ENCODE data around the gene PAH. TPM values are rescaled to one million over a fixed set of nuclear protein-coding genes. Genes with fewer than 3 reads are reported as not detected.

Gene PAH
- total and polyA plus RNA-seq, 2 of the 4 experiments (the other 2 are of a cell fraction): not detected

DNA sequence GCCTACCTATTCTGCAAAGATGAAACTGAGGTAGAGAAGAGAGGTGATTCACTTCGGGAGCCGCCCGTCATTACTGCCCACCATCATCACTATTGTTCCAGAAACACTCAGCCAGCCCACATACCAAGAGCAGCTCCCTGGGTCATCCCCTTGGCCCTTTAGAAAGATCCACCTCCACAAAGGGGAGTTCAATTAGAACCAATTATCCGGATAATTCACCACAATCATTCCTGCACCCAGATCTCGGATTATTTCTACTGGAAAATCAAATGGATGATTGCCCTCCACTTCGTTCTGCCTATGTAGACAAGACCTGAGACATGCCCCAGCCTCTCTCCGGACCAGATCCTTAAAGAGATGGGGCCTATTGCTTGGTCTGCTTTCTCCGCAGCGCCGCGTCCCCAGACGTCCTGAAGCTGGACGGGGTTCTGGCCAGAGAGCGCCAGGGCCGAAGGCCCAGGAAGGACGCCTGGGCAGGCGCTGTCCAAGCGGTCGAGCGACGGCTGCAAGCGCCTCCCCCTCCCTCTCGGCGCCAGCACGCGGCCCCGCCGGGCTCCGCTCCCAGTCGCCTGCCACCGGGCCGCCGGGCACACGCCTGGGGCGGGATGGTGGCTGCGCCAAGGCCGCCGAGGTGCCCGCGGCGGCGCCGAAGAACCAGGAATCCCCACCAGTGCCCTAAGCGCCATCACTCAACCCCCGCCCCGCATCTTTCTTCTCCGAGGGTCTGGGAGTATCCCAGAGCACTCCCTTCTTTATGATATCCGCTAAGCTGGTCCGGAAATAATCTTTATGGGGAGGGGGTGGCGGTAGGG is 39.1 kb upstream of the PAH start:
- Histone ChIP-seq H3K14ac (replicated peaks; ENCODE audit: low read depth, low read length) (no peak overlapping the region), H3K4me2 (ENCODE audit: low read depth, low read length) (no peak overlapping the region), H2BK5ac (ENCODE audit: low read depth, low read length, poor library complexity, severe bottlenecking) (no peak overlapping the region), H3K4ac (ENCODE audit: low read depth, low read length) (no peak overlapping the region), H3K56ac (ENCODE audit: extremely low read depth, insufficient read depth, low read length) (no peak overlapping the region), H3K27ac (ENCODE audit: insufficient read depth, low read length) (no peak overlapping the region), H4K20me1 (ENCODE audit: insufficient read depth, low read length) (no peaks in the 10 kb centered on the region), H3K36me3 (ENCODE audit: control insufficient read depth, insufficient read depth, low read length) (no peaks in the 10 kb centered on the region), H2AFZ (replicated peaks; ENCODE audit: low read length, poor library complexity) (peak overlapping the region; percentile 63), H2BK120ac (ENCODE audit: low read depth, low read length) (no peak overlapping the region), H3K18ac (ENCODE audit: low read depth, low read length) (no peak overlapping the region), H3K4me1 (ENCODE audit: control insufficient read depth, insufficient read depth, low read length) (no peaks in the 10 kb centered on the region), H2BK15ac (ENCODE audit: low read depth, low read length) (no peak overlapping the region), H2AK5ac (ENCODE audit: low read depth, low read length) (no peak overlapping the region), H3K4me3 (ENCODE audit: insufficient read depth, low read depth, low read length) (no peak overlapping the region), H3K9ac (ENCODE audit: low read depth, low read length) (no peak overlapping the region), H4K91ac (ENCODE audit: insufficient read depth, low read depth, low read length) (no peak overlapping the region), H2BK20ac (ENCODE audit: low read depth, low read length) (no peak overlapping the region), H2AK9ac (replicated peaks; ENCODE audit: low read depth, low read length, poor library complexity) (no peak overlapping the region), H3K27me3 (ENCODE audit: control insufficient read depth, insufficient read depth, low read length) (peaks cover 48% of the 10 kb centered on the region), H3K79me1 (ENCODE audit: low read depth in 1 of 2, low read length in 2 of 2) (no peaks in the 10 kb centered on the region), H4K5ac (ENCODE audit: low read depth, low read length) (no peak overlapping the region), H3K9me1 (ENCODE audit: insufficient read depth, low read length) (no peaks in the 10 kb centered on the region), H4K8ac (ENCODE audit: low read depth in 2 of 2, low read length in 2 of 2) (no peak overlapping the region), H3K9me3 (ENCODE audit: control insufficient read depth, insufficient read depth, low read length) (0 out of 2 replicates have a peak, but pooled peaks cover 2% of the 10 kb centered on the region), H3K23ac (ENCODE audit: low read depth, low read length) (no peak overlapping the region)
- WGBS, 2 experiments (ENCODE audit: extremely low coverage in 2 of 2, insufficient read length in 1 of 2): 3% methylated on average over 11 of the region's 50 CpGs; no CpG with 5 or more reads in 1 of the 2 experiments
- ChIA-PET POLR2A (ENCODE audit: unreplicated experiment) (no interaction called here), CTCF (no interaction called here)
- TF ChIP-seq RCOR1 (IDR thresholded peaks at IDR 0.05; ENCODE audit: insufficient replicate concordance, low read length) (no peak), MAZ (IDR thresholded peaks at IDR 0.05; ENCODE audit: borderline replicate concordance, low read depth, low read length) (no peak), RFX5 (IDR thresholded peaks at IDR 0.05; ENCODE audit: low read depth, low read length) (no peak), MXI1 (IDR thresholded peaks at IDR 0.05; ENCODE audit: borderline replicate concordance, low read depth, low read length) (no peak), CHD1 (IDR thresholded peaks at IDR 0.05; ENCODE audit: low read depth, low read length) (no peak), SMC3 (IDR thresholded peaks at IDR 0.05; ENCODE audit: low read depth, low read length) (no peak), FOS (IDR thresholded peaks at IDR 0.05; ENCODE audit: low read depth, low read length) (no peak), BHLHE40 (IDR thresholded peaks at IDR 0.05; ENCODE audit: low read depth, low read length) (no peak), NFE2L2 (IDR thresholded peaks at IDR 0.05; ENCODE audit: low read depth, low read length) (no peak)
- TF ChIP-seq, protein P1, sequence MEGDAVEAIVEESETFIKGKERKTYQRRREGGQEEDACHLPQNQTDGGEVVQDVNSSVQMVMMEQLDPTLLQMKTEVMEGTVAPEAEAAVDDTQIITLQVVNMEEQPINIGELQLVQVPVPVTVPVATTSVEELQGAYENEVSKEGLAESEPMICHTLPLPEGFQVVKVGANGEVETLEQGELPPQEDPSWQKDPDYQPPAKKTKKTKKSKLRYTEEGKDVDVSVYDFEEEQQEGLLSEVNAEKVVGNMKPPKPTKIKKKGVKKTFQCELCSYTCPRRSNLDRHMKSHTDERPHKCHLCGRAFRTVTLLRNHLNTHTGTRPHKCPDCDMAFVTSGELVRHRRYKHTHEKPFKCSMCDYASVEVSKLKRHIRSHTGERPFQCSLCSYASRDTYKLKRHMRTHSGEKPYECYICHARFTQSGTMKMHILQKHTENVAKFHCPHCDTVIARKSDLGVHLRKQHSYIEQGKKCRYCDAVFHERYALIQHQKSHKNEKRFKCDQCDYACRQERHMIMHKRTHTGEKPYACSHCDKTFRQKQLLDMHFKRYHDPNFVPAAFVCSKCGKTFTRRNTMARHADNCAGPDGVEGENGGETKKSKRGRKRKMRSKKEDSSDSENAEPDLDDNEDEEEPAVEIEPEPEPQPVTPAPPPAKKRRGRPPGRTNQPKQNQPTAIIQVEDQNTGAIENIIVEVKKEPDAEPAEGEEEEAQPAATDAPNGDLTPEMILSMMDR (conservative IDR thresholded peaks at IDR 0.05; ENCODE audit: low read depth, low read length): no peak
- TF ChIP-seq, protein P2, sequence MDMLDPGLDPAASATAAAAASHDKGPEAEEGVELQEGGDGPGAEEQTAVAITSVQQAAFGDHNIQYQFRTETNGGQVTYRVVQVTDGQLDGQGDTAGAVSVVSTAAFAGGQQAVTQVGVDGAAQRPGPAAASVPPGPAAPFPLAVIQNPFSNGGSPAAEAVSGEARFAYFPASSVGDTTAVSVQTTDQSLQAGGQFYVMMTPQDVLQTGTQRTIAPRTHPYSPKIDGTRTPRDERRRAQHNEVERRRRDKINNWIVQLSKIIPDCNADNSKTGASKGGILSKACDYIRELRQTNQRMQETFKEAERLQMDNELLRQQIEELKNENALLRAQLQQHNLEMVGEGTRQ (IDR thresholded peaks at IDR 0.05; ENCODE audit: low read depth, low read length): no peak
- TF ChIP-seq, protein P3, sequence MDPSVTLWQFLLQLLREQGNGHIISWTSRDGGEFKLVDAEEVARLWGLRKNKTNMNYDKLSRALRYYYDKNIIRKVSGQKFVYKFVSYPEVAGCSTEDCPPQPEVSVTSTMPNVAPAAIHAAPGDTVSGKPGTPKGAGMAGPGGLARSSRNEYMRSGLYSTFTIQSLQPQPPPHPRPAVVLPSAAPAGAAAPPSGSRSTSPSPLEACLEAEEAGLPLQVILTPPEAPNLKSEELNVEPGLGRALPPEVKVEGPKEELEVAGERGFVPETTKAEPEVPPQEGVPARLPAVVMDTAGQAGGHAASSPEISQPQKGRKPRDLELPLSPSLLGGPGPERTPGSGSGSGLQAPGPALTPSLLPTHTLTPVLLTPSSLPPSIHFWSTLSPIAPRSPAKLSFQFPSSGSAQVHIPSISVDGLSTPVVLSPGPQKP (IDR thresholded peaks at IDR 0.05; ENCODE audit: borderline replicate concordance, low read depth, low read length): no peak
- intact Hi-C loops (cut with micrococcal nuclease): no loop called here
- in situ Hi-C loops (cut with MboI; ENCODE audit: low sequenced_read_pairs): no loop called here
- no peak for DNase-seq
- ATAC-seq (ENCODE audit: low read depth): no peak
- dilution Hi-C loops (cut with HindIII; ENCODE audit: low sequenced_read_pairs, unreplicated experiment): no loop called here
- BruUV-seq (replicated peaks): no TSS peak

All from IMR-90 (cell line).